Measurements from ENCODE around the gene UGGT2.

GRCh38 chr13:95861296-95861695 is 191.9 kb downstream of the UGGT2 start:
- TF ChIP-seq POLR2A (IDR thresholded peaks at IDR 0.05) (no peak), CTCF (IDR thresholded peaks at IDR 0.05) (no peak)
